ENCODE measurements around the gene HLA-DQA1.
"Not testable (repeated sequence)": the region's sequence is repeated elsewhere in the genome, so short reads cannot be mapped to it uniquely, and the experiment has no call there.

The HLA-DQA1 gene

GRCh38 chr6:32609731-32610640 is 27.2 kb upstream of the HLA-DQA1 start:
- no peak for TF ChIP-seq POLR2A (IDR thresholded peaks at IDR 0.05; ENCODE audit: low read length)
- TF ChIP-seq GATA1 (IDR thresholded peaks at IDR 0.05; ENCODE audit: low read depth, low read length): no peak
- DNase-seq: peak; percentile 78 to 89

- DNase-seq: no peak
- TF ChIP-seq POLR2A (IDR thresholded peaks at IDR 0.05; ENCODE audit: low read length) (no peak), GATA1 (IDR thresholded peaks at IDR 0.05; ENCODE audit: low read depth, low read length) (no peak)
Measured at GRCh38 chr6:32610682-32611296, 26.4 kb upstream of the HLA-DQA1 start.

GRCh38 chr6:32613475-32613874 is 23.7 kb upstream of the HLA-DQA1 start:
- TF ChIP-seq GATA1 (IDR thresholded peaks at IDR 0.05; ENCODE audit: low read depth, low read length) (no peak), POLR2A (IDR thresholded peaks at IDR 0.05; ENCODE audit: low read length) (no peak)
- DNase-seq: no peak

- TF ChIP-seq GATA1 (IDR thresholded peaks at IDR 0.05; ENCODE audit: low read depth, low read length): no peak
- TF ChIP-seq POLR2A (IDR thresholded peaks at IDR 0.05; ENCODE audit: low read length): no peak
- no peak for DNase-seq
Measured at GRCh38 chr6:32614366-32615081, 22.7 kb upstream of the HLA-DQA1 start.

- DNase-seq: no peak
- TF ChIP-seq POLR2A (IDR thresholded peaks at IDR 0.05; ENCODE audit: low read length) (no peak), GATA1 (IDR thresholded peaks at IDR 0.05; ENCODE audit: low read depth, low read length) (no peak)
Measured at GRCh38 chr6:32615885-32616532, 21.2 kb upstream of the HLA-DQA1 start.

GRCh38 chr6:32617751-32618150 is 19.5 kb upstream of the HLA-DQA1 start:
- no peak for TF ChIP-seq GATA1 (IDR thresholded peaks at IDR 0.05; ENCODE audit: low read depth, low read length)
- TF ChIP-seq POLR2A (IDR thresholded peaks at IDR 0.05; ENCODE audit: low read length): no peak
- no peak for DNase-seq

- TF ChIP-seq POLR2A (IDR thresholded peaks at IDR 0.05; ENCODE audit: low read length) (no peak), GATA1 (IDR thresholded peaks at IDR 0.05; ENCODE audit: low read depth, low read length) (no peak)
- DNase-seq: no peak
Measured at GRCh38 chr6:32621372-32621771, 15.8 kb upstream of the HLA-DQA1 start.

GRCh38 chr6:32622545-32623401 is 14.4 kb upstream of the HLA-DQA1 start:
- TF ChIP-seq POLR2A (IDR thresholded peaks at IDR 0.05; ENCODE audit: low read length): no peak
- TF ChIP-seq GATA1 (IDR thresholded peaks at IDR 0.05; ENCODE audit: low read depth, low read length): no peak
- peak; percentile 2 to 20 for DNase-seq

- DNase-seq: no peak
- TF ChIP-seq POLR2A (IDR thresholded peaks at IDR 0.05; ENCODE audit: low read length): no peak
- TF ChIP-seq GATA1 (IDR thresholded peaks at IDR 0.05; ENCODE audit: low read depth, low read length): no peak
Measured at GRCh38 chr6:32623693-32624092, 13.5 kb upstream of the HLA-DQA1 start.

- TF ChIP-seq POLR2A (IDR thresholded peaks at IDR 0.05; ENCODE audit: low read length) (no peak), GATA1 (IDR thresholded peaks at IDR 0.05; ENCODE audit: low read depth, low read length) (no peak)
- no peak for DNase-seq
Measured at GRCh38 chr6:32624565-32624964, 12.6 kb upstream of the HLA-DQA1 start.

GRCh38 chr6:32625137-32625536 is 12.1 kb upstream of the HLA-DQA1 start:
- TF ChIP-seq GATA1 (IDR thresholded peaks at IDR 0.05; ENCODE audit: low read depth, low read length): no peak
- no peak for TF ChIP-seq POLR2A (IDR thresholded peaks at IDR 0.05; ENCODE audit: low read length)
- DNase-seq: no peak

GRCh38 chr6:32627249-32627648 is 10.0 kb upstream of the HLA-DQA1 start:
- TF ChIP-seq GATA1 (IDR thresholded peaks at IDR 0.05; ENCODE audit: low read depth, low read length) (no peak), POLR2A (IDR thresholded peaks at IDR 0.05; ENCODE audit: low read length) (no peak)
- DNase-seq: no peak

- no peak for DNase-seq
- no peak for TF ChIP-seq POLR2A (IDR thresholded peaks at IDR 0.05; ENCODE audit: low read length)
- no peak for TF ChIP-seq GATA1 (IDR thresholded peaks at IDR 0.05; ENCODE audit: low read depth, low read length)
Measured at GRCh38 chr6:32627831-32628230, 9.4 kb upstream of the HLA-DQA1 start.

- not testable (repeated sequence) for DNase-seq
Measured at GRCh38 chr6:32629793-32630192, 7.4 kb upstream of the HLA-DQA1 start.
